Measurements from ENCODE around the gene ABCC8. TPM values are rescaled to one million over a fixed set of nuclear protein-coding genes. Genes with fewer than 3 reads are reported as not detected.
"Not testable (repeated sequence)": the region's sequence is repeated elsewhere in the genome, so short reads cannot be mapped to it uniquely, and the experiment has no call there.

Gene ABCC8
- total RNA-seq, 1 donor from 2014 or later = not detected

DNA sequence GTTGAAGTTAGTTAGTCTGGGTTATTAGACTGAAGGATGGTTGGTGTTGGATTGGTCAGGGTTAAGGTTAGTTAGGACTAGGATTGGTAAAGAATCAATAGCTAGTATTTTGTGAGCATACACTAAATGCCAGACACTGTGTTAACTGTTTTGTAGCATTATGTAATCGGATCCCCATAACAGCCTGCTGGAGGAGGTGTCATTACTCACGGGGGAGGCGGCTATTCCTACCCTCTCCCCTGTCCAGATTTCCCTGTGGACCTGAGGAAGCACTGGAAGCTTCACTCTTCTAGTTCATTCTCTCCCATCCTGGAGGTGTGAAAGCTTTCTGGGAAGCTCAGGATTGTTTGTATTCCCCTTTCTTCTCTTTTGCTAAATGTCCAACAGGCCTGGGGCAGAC lies 47.7 kb downstream of the ABCC8 start:
- H3K36me3 Mint-ChIP-seq (ENCODE audit: low read depth) = no peaks in the 10 kb centered on the region
- DNase-seq (no peak), ATAC-seq (ENCODE audit: low read depth) (no peak)
- H3K4me3 Mint-ChIP-seq = no peak overlapping the region
- H3K27ac Mint-ChIP-seq = no peak overlapping the region
- H3K4me1 Mint-ChIP-seq = no peaks in the 10 kb centered on the region
- H3K27me3 Mint-ChIP-seq = peaks cover 8% of the 10 kb centered on the region
- intact Hi-C loops (cut with micrococcal nuclease) = no loop called here
- H3K9me3 Mint-ChIP-seq = no peaks in the 10 kb centered on the region
- ChIA-PET CTCF (no interaction called here), POLR2A (no interaction called here)
- TF ChIP-seq, protein P1, sequence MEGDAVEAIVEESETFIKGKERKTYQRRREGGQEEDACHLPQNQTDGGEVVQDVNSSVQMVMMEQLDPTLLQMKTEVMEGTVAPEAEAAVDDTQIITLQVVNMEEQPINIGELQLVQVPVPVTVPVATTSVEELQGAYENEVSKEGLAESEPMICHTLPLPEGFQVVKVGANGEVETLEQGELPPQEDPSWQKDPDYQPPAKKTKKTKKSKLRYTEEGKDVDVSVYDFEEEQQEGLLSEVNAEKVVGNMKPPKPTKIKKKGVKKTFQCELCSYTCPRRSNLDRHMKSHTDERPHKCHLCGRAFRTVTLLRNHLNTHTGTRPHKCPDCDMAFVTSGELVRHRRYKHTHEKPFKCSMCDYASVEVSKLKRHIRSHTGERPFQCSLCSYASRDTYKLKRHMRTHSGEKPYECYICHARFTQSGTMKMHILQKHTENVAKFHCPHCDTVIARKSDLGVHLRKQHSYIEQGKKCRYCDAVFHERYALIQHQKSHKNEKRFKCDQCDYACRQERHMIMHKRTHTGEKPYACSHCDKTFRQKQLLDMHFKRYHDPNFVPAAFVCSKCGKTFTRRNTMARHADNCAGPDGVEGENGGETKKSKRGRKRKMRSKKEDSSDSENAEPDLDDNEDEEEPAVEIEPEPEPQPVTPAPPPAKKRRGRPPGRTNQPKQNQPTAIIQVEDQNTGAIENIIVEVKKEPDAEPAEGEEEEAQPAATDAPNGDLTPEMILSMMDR (IDR thresholded peaks at IDR 0.05) = no peak

DNA sequence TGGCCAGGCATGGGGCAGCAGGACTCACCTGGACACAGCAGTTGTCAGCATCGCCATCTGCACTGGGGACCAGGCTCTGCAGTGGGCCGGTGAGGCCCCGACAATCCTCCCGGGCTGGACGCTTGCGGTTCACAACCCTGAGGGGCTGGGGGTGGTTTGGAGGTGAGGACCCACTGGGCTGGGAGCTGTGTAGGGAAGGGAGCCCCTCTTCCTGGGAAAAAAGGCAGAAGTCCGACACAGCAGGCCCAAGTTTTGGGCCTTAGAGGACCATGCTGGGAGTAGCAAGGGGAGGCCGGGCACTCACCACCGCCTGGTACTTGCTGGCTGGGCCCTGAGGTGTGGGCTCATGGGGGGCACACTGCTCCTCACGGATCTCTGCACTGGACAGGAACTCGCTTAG lies 48.4 kb downstream of the ABCC8 start:
- H3K4me3 Mint-ChIP-seq = no peak overlapping the region
- no peak for DNase-seq
- no peak overlapping the region for H3K27ac Mint-ChIP-seq
- intact Hi-C loops (cut with micrococcal nuclease) = no loop called here
- no peaks in the 10 kb centered on the region for H3K4me1 Mint-ChIP-seq
- TF ChIP-seq, protein P1 (IDR thresholded peaks at IDR 0.05) = no peak
- peaks cover 8% of the 10 kb centered on the region for H3K27me3 Mint-ChIP-seq
- H3K36me3 Mint-ChIP-seq (ENCODE audit: low read depth) = no peaks in the 10 kb centered on the region
- CTCF ChIA-PET = no interaction called here
- no peak for ATAC-seq (ENCODE audit: low read depth)
- H3K9me3 Mint-ChIP-seq = no peaks in the 10 kb centered on the region
- POLR2A ChIA-PET = no interaction called here

DNA sequence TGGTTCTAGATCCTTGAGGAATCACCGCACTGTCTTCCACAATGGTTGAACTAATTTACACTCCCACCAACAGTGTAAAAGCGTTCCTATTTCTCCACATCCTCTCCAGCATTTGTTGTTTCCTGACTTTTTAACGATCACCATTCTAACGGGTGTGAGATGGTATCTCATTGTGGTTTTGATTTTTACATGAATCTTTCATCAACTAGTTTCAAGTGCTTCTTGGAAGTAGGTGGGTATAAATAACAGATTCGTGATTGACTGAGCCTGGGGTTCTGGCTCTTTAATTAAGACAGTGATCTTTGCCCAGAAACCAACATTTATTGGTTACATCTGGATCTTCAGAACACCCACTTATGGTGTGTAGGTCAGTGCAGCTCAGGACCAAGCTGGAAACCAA lies 50.4 kb downstream of the ABCC8 start:
- H3K9me3 Mint-ChIP-seq; CTCF ChIA-PET; POLR2A ChIA-PET; ATAC-seq (ENCODE audit: low read depth); H3K4me3 Mint-ChIP-seq; H3K36me3 Mint-ChIP-seq (ENCODE audit: low read depth); DNase-seq; H3K4me1 Mint-ChIP-seq; H3K27ac Mint-ChIP-seq; intact Hi-C loops (cut with micrococcal nuclease): not testable (repeated sequence)
- H3K27me3 Mint-ChIP-seq = peaks cover 16% of the 10 kb centered on the region

DNA sequence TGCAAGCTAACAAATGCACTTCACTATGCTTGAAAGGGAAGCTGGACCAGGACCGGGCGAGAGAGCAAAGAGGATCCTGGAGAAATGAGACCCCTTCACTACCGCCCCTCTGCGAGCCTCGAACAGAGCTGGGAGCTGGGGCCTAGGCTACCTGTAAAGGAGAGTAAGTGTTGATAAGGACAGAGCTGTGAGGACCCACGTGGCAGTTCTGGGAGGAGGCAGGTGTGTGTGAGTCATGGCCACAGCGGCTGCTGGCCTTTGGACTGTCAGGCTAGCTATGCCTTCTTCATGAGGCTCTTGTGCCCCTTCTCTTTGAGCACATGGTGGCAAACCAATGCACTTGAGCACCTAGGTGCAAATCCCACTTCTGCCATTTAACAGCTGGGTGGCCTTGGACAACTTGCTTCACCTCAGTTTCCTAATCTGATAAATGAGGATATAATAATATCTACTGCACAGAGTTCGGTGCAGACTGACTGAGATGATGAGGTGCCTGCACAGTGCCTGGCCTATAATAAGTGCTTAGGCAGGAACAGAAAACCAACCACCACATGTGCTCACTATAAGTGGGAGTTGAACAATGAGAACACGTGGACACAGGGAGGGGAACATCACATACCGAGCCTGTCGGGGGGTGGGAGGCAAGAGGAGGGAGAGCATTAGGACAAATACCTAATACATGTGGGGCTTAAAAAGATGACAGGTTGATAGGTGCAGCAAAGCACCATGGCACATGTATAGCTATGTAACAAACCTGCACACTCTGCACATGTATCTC lies 52.9 kb downstream of the ABCC8 start:
- ChIA-PET CTCF (no interaction called here), POLR2A (no interaction called here)
- ATAC-seq (ENCODE audit: low read depth) (no peak), DNase-seq (no peak)
- Mint-ChIP-seq H3K36me3 (ENCODE audit: low read depth) (no peaks in the 10 kb centered on the region), H3K27me3 (peaks cover 17% of the 10 kb centered on the region), H3K9me3 (no peaks in the 10 kb centered on the region), H3K4me3 (no peak overlapping the region), H3K27ac (no peak overlapping the region), H3K4me1 (no peaks in the 10 kb centered on the region)
- intact Hi-C loops (cut with micrococcal nuclease) = no loop called here
- TF ChIP-seq, protein P1 (IDR thresholded peaks at IDR 0.05) = no peak

DNA sequence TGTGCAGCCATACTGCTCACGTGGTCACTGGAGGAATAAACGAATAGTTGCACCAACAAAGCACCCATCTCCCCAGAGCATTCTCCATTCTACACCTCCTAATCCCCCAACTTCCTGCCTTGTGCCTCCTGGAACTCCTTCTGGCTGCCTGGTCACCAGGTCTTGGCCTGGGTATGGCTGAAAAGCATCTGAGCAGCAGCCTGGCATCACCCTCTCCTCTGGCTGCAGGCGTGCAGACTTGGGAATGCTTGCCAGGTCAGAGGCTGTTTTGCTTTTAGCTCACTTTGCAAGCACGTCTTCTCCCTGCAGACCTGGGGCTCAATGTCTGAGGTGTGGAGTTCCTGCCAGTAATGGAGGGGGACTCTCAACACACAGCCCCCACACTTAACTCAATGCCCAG lies 54.9 kb downstream of the ABCC8 start:
- no peaks in the 10 kb centered on the region for H3K36me3 Mint-ChIP-seq (ENCODE audit: low read depth)
- DNase-seq (no peak), ATAC-seq (ENCODE audit: low read depth) (no peak)
- H3K27ac Mint-ChIP-seq = no peak overlapping the region
- TF ChIP-seq, protein P1 (IDR thresholded peaks at IDR 0.05) = no peak
- no peaks in the 10 kb centered on the region for H3K9me3 Mint-ChIP-seq
- H3K4me3 Mint-ChIP-seq = no peak overlapping the region
- H3K4me1 Mint-ChIP-seq = no peaks in the 10 kb centered on the region
- ChIA-PET POLR2A (no interaction called here), CTCF (interaction anchor here (1.5 kb wide), 1 partner anchor 37 kb away, joined by 4 read pairs; no protein-coding TSS in a partner anchor)
- peaks cover 19% of the 10 kb centered on the region for H3K27me3 Mint-ChIP-seq
- intact Hi-C loops (cut with micrococcal nuclease) = no loop called here
